ENCODE results near the gene ACBD6.
"Not testable (repeated sequence)": the region's sequence is repeated elsewhere in the genome, so short reads cannot be mapped to it uniquely, and the experiment has no call there.

The ACBD6 gene

GRCh38 chr1:180502361-180503279 lies at the start of gene ACBD6:
TSS of gene ACBD6 (minus strand) at chr1:180502577. CDS start at chr1:180502266, 311 bp downstream.
- TF ChIP-seq ZFX (IDR thresholded peaks at IDR 0.05; ENCODE audit: borderline replicate concordance) (peak; percentile 67; the same call in 1 of the 2 replicates), CTCF (IDR thresholded peaks at IDR 0.05) (no peak)
- peak within 1 kb of the TSS; percentile 92 for H3K27ac ChIP-seq

GRCh38 chr1:180551997-180552396 lies 49.6 kb upstream of the ACBD6 start:
- H3K27ac ChIP-seq: no peak overlapping the region
- no peak for TF ChIP-seq ZFX (IDR thresholded peaks at IDR 0.05; ENCODE audit: borderline replicate concordance)
- TF ChIP-seq CTCF (IDR thresholded peaks at IDR 0.05): no peak

- TF ChIP-seq ZFX (IDR thresholded peaks at IDR 0.05; ENCODE audit: borderline replicate concordance) (no peak), CTCF (IDR thresholded peaks at IDR 0.05) (no peak)
Measured at GRCh38 chr1:180550241-180550640, 47.9 kb upstream of the ACBD6 start.

GRCh38 chr1:180549770-180550169 lies 47.4 kb upstream of the ACBD6 start:
- not testable (repeated sequence) for H3K27ac ChIP-seq

More at GRCh38 chr1:180550241-180550640, 47.9 kb upstream of the ACBD6 start:
- H3K27ac ChIP-seq: no peak overlapping the region

- no peak overlapping the region for H3K27ac ChIP-seq
- TF ChIP-seq CTCF (IDR thresholded peaks at IDR 0.05): no peak
Measured at GRCh38 chr1:180548686-180549317, 46.4 kb upstream of the ACBD6 start.

- TF ChIP-seq ZFX (IDR thresholded peaks at IDR 0.05; ENCODE audit: borderline replicate concordance) (no peak), CTCF (IDR thresholded peaks at IDR 0.05) (no peak)
Measured at GRCh38 chr1:180545991-180546390, 43.6 kb upstream of the ACBD6 start.

GRCh38 chr1:180544050-180544449 lies 41.7 kb upstream of the ACBD6 start:
- TF ChIP-seq CTCF (IDR thresholded peaks at IDR 0.05) (no peak), ZFX (IDR thresholded peaks at IDR 0.05; ENCODE audit: borderline replicate concordance) (no peak)
- H3K27ac ChIP-seq: no peak overlapping the region

More at GRCh38 chr1:180545991-180546390, 43.6 kb upstream of the ACBD6 start:
- no peak overlapping the region for H3K27ac ChIP-seq

Measured in 22Rv1 (cell line).